Measurements from ENCODE around the gene PLA2G4A. TPM values are rescaled to one million over a fixed set of nuclear protein-coding genes. Genes with fewer than 3 reads are reported as not detected.

PLA2G4A gene
- total RNA-seq, 1 experiment from 2014 or later, result 3.8 TPM

DNA sequence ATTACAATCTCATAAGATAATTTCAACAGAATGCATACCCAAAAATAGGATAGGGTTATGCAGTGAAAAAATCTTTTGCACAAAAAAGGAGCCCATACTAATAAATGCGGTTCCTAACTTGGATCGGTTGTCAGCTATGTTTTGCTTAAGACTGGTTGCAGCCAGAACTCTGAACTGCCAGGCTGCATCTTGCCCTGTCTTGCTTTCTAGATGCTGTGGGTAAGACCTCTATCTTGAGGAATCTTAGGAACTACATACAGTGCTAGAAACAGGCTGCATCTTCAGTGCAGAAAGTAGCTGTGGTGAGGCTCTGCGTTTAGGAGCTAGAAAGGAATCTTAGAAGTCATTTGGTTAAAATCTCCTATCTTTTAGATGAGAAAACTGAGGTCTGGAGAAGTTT is 45.6 kb upstream of the PLA2G4A start:
- ChIA-PET POLR2A (no interaction called here), CTCF (no interaction called here)
- Mint-ChIP-seq H3K4me1 (ENCODE audit: insufficient read depth, unreplicated experiment) (no peaks in the 10 kb centered on the region), H3K36me3 (ENCODE audit: insufficient read depth, unreplicated experiment) (peaks cover 7% of the 10 kb centered on the region), H3K27me3 (ENCODE audit: insufficient read depth, unreplicated experiment) (no peaks in the 10 kb centered on the region), H3K27ac (ENCODE audit: low read depth, unreplicated experiment) (no peak overlapping the region), H3K9me3 (ENCODE audit: unreplicated experiment) (no peaks in the 10 kb centered on the region), H3K4me3 (ENCODE audit: unreplicated experiment) (no peak overlapping the region)
- DNase-seq (ENCODE audit: unreplicated experiment), result no peak
- TF ChIP-seq, protein P1, sequence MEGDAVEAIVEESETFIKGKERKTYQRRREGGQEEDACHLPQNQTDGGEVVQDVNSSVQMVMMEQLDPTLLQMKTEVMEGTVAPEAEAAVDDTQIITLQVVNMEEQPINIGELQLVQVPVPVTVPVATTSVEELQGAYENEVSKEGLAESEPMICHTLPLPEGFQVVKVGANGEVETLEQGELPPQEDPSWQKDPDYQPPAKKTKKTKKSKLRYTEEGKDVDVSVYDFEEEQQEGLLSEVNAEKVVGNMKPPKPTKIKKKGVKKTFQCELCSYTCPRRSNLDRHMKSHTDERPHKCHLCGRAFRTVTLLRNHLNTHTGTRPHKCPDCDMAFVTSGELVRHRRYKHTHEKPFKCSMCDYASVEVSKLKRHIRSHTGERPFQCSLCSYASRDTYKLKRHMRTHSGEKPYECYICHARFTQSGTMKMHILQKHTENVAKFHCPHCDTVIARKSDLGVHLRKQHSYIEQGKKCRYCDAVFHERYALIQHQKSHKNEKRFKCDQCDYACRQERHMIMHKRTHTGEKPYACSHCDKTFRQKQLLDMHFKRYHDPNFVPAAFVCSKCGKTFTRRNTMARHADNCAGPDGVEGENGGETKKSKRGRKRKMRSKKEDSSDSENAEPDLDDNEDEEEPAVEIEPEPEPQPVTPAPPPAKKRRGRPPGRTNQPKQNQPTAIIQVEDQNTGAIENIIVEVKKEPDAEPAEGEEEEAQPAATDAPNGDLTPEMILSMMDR (IDR thresholded peaks at IDR 0.05; ENCODE audit: unreplicated experiment), result no peak
- intact Hi-C loops (cut with micrococcal nuclease), result loop anchor here (5.0 kb wide), 1 partner anchor 46 kb away; no protein-coding TSS in a partner anchor
- no TSS peak for BruUV-seq (replicated peaks)

DNA sequence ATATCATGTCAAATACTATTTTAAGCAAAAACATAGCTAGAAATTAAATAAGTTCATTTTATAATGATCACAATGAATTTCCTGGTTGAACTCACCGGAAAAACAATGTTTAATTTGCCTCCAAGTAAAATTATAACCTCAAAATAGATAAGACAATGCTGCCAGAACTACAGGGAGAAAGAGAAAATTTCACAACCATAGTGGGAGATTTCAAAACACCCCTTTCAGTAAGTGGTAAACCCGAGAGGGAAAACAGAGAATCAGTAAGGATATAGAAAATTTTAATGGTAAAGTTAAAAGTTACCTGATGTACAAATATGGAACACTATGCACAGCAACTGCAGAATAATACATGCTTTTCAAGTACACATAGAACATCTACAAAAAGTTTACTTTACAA is 43.2 kb upstream of the PLA2G4A start:
- ChIA-PET POLR2A (interaction anchor here (0.7 to 1.2 kb wide), 2 partner anchors 8 to 24 kb away, joined by 3 to 4 read pairs; no protein-coding TSS in a partner anchor), CTCF (no interaction called here)
- no peaks in the 10 kb centered on the region for H3K4me1 Mint-ChIP-seq (ENCODE audit: insufficient read depth, unreplicated experiment)
- H3K27ac Mint-ChIP-seq (ENCODE audit: low read depth, unreplicated experiment), result no peak overlapping the region
- H3K36me3 Mint-ChIP-seq (ENCODE audit: insufficient read depth, unreplicated experiment), result peaks cover 7% of the 10 kb centered on the region
- intact Hi-C loops (cut with micrococcal nuclease), result no loop called here
- no peaks in the 10 kb centered on the region for H3K9me3 Mint-ChIP-seq (ENCODE audit: unreplicated experiment)
- DNase-seq (ENCODE audit: unreplicated experiment), result peak; percentile 56
- BruUV-seq (replicated peaks), result no TSS peak
- TF ChIP-seq, protein P1 (IDR thresholded peaks at IDR 0.05; ENCODE audit: unreplicated experiment), result no peak
- no peaks in the 10 kb centered on the region for H3K27me3 Mint-ChIP-seq (ENCODE audit: insufficient read depth, unreplicated experiment)
- H3K4me3 Mint-ChIP-seq (ENCODE audit: unreplicated experiment), result no peak overlapping the region

DNA sequence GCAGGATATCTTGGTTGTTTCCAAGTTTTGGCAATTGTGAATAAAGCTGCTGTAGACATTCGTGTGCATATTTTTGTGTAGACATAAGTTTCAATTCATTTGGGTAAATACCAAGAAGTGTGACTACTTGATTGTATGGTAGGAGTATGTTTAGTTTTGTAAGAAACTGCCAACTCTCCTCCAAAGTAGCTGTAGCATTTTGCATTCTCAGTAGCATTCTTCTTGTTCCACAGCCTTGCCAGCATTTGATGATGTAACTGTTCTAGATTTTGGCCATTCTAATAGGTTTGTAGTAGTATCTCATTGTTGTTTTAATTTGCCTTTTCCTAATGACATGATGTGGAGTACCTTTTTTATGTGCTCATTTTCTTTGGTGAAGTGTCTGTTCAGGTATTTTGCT is 38.6 kb upstream of the PLA2G4A start:
- Mint-ChIP-seq H3K4me1 (ENCODE audit: insufficient read depth, unreplicated experiment) (peaks cover 8% of the 10 kb centered on the region), H3K4me3 (ENCODE audit: unreplicated experiment) (no peak overlapping the region), H3K27ac (ENCODE audit: low read depth, unreplicated experiment) (no peak overlapping the region), H3K9me3 (ENCODE audit: unreplicated experiment) (no peaks in the 10 kb centered on the region), H3K36me3 (ENCODE audit: insufficient read depth, unreplicated experiment) (no peaks in the 10 kb centered on the region), H3K27me3 (ENCODE audit: insufficient read depth, unreplicated experiment) (no peaks in the 10 kb centered on the region)
- intact Hi-C loops (cut with micrococcal nuclease), result no loop called here
- BruUV-seq (replicated peaks), result no TSS peak
- CTCF ChIA-PET, result no interaction called here
- TF ChIP-seq, protein P1 (IDR thresholded peaks at IDR 0.05; ENCODE audit: unreplicated experiment), result no peak
- DNase-seq (ENCODE audit: unreplicated experiment), result no peak
- POLR2A ChIA-PET, result no interaction called here

DNA sequence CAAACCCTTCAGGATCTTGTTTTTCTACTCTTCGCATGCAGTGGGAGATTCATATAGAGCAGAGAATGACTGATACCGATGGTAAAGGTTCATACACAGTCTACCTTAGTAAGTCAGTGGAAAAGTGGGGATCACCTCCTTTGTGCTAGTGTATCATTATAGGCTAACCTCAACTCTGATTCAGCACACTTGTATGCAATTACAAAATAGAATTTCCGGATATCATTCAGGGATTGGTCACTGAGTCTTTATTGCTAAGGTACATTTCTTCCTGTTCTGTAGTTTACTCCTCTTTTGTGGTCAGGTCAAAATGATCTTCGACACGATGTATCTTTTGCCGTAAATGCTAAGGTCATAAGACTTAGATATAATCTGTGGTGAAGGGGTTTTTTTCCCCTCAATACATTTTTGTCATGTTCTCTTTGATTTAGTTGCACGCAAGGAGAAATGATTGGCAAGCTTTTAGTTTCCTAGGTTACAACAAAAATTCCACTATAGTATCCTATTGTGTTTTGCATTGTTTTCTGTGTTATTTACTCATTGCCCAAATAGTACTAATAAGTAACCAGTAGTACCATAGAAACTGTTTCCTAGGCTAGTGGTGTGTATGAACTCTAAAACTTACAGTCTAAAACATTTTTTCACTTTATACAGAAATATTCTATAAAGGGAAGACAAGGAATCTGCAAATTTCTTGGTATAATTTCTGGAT is 35.7 kb upstream of the PLA2G4A start:
- intact Hi-C loops (cut with micrococcal nuclease), result no loop called here
- CTCF ChIA-PET, result interaction anchor here (0.6 to 1.0 kb wide), 3 partner anchors 47 to 188 kb away, joined by 3 to 6 read pairs (median 4); no protein-coding TSS in a partner anchor
- H3K4me1 Mint-ChIP-seq (ENCODE audit: insufficient read depth, unreplicated experiment), result peaks cover 8% of the 10 kb centered on the region

More for the DNA sequence above, 35.7 kb upstream of the PLA2G4A start:
- TF ChIP-seq, protein P1 (IDR thresholded peaks at IDR 0.05; ENCODE audit: unreplicated experiment), result no peak
- BruUV-seq (replicated peaks), result no TSS peak
- Mint-ChIP-seq H3K4me3 (ENCODE audit: unreplicated experiment) (no peak overlapping the region), H3K36me3 (ENCODE audit: insufficient read depth, unreplicated experiment) (no peaks in the 10 kb centered on the region), H3K27ac (ENCODE audit: low read depth, unreplicated experiment) (peak overlapping the region; percentile 64), H3K27me3 (ENCODE audit: insufficient read depth, unreplicated experiment) (no peaks in the 10 kb centered on the region), H3K9me3 (ENCODE audit: unreplicated experiment) (no peaks in the 10 kb centered on the region)
- peak; percentile 58 for DNase-seq (ENCODE audit: unreplicated experiment)
- POLR2A ChIA-PET, result interaction anchor here (0.9 to 1.8 kb wide), 3 partner anchors 11 to 149 kb away, joined by 3 to 5 read pairs (median 3); no protein-coding TSS in a partner anchor

All from MCF 10A (cell line).